K562 (cell line): Measurements from ENCODE around the gene ZNF581. TPM values are rescaled to one million over a fixed set of nuclear protein-coding genes. Genes with fewer than 3 reads are reported as not detected.

ENCODE experiments used
- FIP1L1 ChIP-seq: fragments of 200-400 bp; formaldehyde crosslinking; IDR thresholded peaks from 2 replicates; pipeline ENCODE4 v1.6.1; 2018; ENCODE audit warnings: mild to moderate bottlenecking, low read depth, low read length; ENCODE audit not compliant: poor library complexity, severe bottlenecking
- HMG20B ChIP-seq: fragments of 250-450 bp; sonication (Bioruptor Pico); IDR thresholded peaks from 2 replicates; pipeline ENCODE4 v1.5.0; 2021; ENCODE audit warnings: mild to moderate bottlenecking
- KDM4B ChIP-seq, 2 experiments: fragments of 450-650 bp in 1 of 2; sonication (generic) in 1 of 2; IDR thresholded peaks; 2 replicates each; pipeline ENCODE4 v1.6.1; 2016 to 2017; ENCODE audit warnings: borderline replicate concordance in 2 of 2, antibody characterized with exemption in 1 of 2, low read depth in 1 of 2, mild to moderate bottlenecking in 1 of 2
- MYC ChIP-seq, 2 experiments: fragments of 250-450 bp in 1 of 2; sonication (Bioruptor Pico) in 1 of 2; IDR thresholded peaks; 2 replicates each; pipeline versions ENCODE4 v1.5.1 to v1.6.1; 2012 to 2021; ENCODE audit warnings: low read depth in 2 of 2, borderline replicate concordance in 1 of 2, improper control_type of control experiment in 1 of 2, low read length in 1 of 2, mild to moderate bottlenecking in 1 of 2, moderate library complexity in 1 of 2
- NR4A1 ChIP-seq, 2 experiments: fragments of 250-450 bp in 1 of 2; fragments of 450-650 bp in 1 of 2; sonication (Bioruptor Pico) in 1 of 2; IDR thresholded peaks; 2 replicates each; pipeline versions ENCODE4 v1.4.0 to v1.6.1; 2016 to 2020; ENCODE audit warnings: mild to moderate bottlenecking in 2 of 2, missing compliant biosample characterization in 1 of 2, missing genetic modification characterization in 1 of 2, moderate library complexity in 1 of 2
- POLR2AphosphoS5 ChIP-seq: IDR thresholded peaks from 2 replicates; pipeline ENCODE4 v1.6.1; 2011; ENCODE audit warnings: mild to moderate bottlenecking, low read depth, low read length, moderate library complexity; ENCODE audit not compliant: control insufficient read depth, insufficient read depth
- TCF7 ChIP-seq: sonication (generic); IDR thresholded peaks from 2 replicates; pipeline ENCODE4 v1.6.1; 2016; ENCODE audit warnings: antibody characterized with exemption, borderline replicate concordance
- ZNF263 ChIP-seq: sonication (generic); formaldehyde crosslinking; IDR thresholded peaks from 2 replicates; pipeline ENCODE4 v1.8.0; 2022; ENCODE audit warnings: mild to moderate bottlenecking, missing genetic modification reagents, borderline replicate concordance
- ZNF507 ChIP-seq: conservative IDR thresholded peaks from 2 replicates; pipeline ENCODE4 v1.6.1; 2017; ENCODE audit warnings: missing genetic modification characterization, missing compliant biosample characterization
- ZNF57 ChIP-seq: fragments of 450-650 bp; formaldehyde crosslinking; IDR thresholded peaks from 2 replicates; pipeline ENCODE4 v1.4.0; 2020; ENCODE audit warnings: mild to moderate bottlenecking, moderate library complexity
- ZNF76 ChIP-seq: fragments of 250-450 bp; sonication (Bioruptor Pico); IDR thresholded peaks from 2 replicates; pipeline ENCODE4 v1.4.0; 2020; ENCODE audit warnings: mild to moderate bottlenecking, moderate library complexity, borderline replicate concordance
- polyA plus RNA-seq, 8 experiments: library from polyadenylated mRNA; depleted of rRNA in 4 of 8; stranded (reverse) in 5 of 8; unstranded in 3 of 8; fragments of >200 nt; fragmentation: Nextera tagmentation in 2 of 8; fragmentation: Illumina TruSeq in 1 of 8; extraction: Ambion mirVana in 2 of 8; extraction: Trizol in 1 of 8; gene quantifications; 2 replicates each; pipeline versions ENCODE4 v1.2.1 to v1.2.3, GENCODE V29; 2011 to 2014; ENCODE audit warnings: inconsistent platforms in 1 of 8, missing spikeins in 1 of 8
- total RNA-seq, 7 experiments: library from RNA; depleted of rRNA in 6 of 7; stranded (reverse); fragments of >200 nt in 6 of 7; fragmentation: Illumina TruSeq in 2 of 7; extraction: Trizol in 2 of 7; gene quantifications; 2 replicates each; pipeline versions ENCODE4 v1.2.1 to v1.2.3, GENCODE V29; 2011 to 2021; ENCODE audit warnings: low replicate concordance in 1 of 7
- TF ChIP-seq, protein P1 (sequence below): sonication (generic); formaldehyde crosslinking; IDR thresholded peaks from 2 replicates; pipeline ENCODE4 v1.8.0; 2023; ENCODE audit warnings: missing genetic modification reagents, mild to moderate bottlenecking, borderline replicate concordance
- TF ChIP-seq, protein P2 (sequence below): fragments of 450-650 bp; IDR thresholded peaks from 2 replicates; pipeline ENCODE4 v1.7.1; 2018; ENCODE audit warnings: mild to moderate bottlenecking, low read depth; ENCODE audit not compliant: partially characterized antibody
- TF ChIP-seq, protein P3 (sequence below): fragments of 450-650 bp; formaldehyde crosslinking; conservative IDR thresholded peaks from 2 replicates; pipeline ENCODE4 v1.4.0; 2022; ENCODE audit warnings: mild to moderate bottlenecking, missing genetic modification characterization

ZNF581 gene
- total and polyA plus RNA-seq, 9 of the 15 experiments (the other 6 are each of a cell fraction or from before 2014, with no cell fraction given), result 2.4 to 39.4 (median 15.4) TPM

DNA sequence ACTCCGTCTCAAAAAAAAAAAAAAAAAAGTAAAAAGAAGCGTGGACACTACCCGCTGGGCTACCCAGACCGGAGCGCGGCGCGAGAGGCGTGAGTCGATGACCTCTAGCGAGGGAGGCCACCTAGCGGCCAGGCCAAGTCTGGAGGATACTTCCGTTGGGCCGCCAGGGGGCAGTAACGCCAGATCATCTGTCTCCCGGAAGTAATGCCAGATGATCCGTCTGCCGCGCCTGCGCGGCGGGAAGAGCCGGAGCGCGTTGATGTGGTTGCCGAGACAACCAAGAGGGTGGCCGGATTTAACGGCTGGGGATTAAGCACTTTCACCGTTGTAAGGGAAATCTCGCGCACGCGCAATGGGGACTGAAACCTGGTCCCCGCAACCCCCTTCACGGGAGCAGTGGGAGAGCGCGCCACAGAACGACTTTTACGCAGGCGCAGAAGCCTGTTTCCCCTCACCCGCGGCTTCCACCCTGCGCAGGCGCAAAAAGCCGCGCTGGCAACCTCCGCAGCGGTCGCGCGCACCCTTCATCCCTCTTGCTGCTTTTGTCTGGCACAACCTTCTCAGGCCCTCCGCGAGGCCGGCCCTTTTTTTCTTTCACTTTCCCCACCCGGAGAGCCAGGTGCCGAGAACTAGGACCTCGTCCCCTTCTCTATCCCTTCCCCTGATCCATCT, 10.3 kb downstream of the ZNF581 start (continued):
- TF ChIP-seq, protein P1, sequence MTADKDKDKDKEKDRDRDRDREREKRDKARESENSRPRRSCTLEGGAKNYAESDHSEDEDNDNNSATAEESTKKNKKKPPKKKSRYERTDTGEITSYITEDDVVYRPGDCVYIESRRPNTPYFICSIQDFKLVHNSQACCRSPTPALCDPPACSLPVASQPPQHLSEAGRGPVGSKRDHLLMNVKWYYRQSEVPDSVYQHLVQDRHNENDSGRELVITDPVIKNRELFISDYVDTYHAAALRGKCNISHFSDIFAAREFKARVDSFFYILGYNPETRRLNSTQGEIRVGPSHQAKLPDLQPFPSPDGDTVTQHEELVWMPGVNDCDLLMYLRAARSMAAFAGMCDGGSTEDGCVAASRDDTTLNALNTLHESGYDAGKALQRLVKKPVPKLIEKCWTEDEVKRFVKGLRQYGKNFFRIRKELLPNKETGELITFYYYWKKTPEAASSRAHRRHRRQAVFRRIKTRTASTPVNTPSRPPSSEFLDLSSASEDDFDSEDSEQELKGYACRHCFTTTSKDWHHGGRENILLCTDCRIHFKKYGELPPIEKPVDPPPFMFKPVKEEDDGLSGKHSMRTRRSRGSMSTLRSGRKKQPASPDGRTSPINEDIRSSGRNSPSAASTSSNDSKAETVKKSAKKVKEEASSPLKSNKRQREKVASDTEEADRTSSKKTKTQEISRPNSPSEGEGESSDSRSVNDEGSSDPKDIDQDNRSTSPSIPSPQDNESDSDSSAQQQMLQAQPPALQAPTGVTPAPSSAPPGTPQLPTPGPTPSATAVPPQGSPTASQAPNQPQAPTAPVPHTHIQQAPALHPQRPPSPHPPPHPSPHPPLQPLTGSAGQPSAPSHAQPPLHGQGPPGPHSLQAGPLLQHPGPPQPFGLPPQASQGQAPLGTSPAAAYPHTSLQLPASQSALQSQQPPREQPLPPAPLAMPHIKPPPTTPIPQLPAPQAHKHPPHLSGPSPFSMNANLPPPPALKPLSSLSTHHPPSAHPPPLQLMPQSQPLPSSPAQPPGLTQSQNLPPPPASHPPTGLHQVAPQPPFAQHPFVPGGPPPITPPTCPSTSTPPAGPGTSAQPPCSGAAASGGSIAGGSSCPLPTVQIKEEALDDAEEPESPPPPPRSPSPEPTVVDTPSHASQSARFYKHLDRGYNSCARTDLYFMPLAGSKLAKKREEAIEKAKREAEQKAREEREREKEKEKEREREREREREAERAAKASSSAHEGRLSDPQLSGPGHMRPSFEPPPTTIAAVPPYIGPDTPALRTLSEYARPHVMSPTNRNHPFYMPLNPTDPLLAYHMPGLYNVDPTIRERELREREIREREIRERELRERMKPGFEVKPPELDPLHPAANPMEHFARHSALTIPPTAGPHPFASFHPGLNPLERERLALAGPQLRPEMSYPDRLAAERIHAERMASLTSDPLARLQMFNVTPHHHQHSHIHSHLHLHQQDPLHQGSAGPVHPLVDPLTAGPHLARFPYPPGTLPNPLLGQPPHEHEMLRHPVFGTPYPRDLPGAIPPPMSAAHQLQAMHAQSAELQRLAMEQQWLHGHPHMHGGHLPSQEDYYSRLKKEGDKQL (CRISPR knock-in tag), result no peak
- no peak; the same call in 1 of the 2 replicates for TF ChIP-seq TCF7
- no peak for TF ChIP-seq ZNF76 (CRISPR knock-in tag)
- TF ChIP-seq MYC (IDR thresholded peaks at IDR 0.05; ENCODE audit: low read depth, low read length), result peak; percentile 87
- peak; percentile 35; the same call in 1 of the 2 replicates for TF ChIP-seq MYC (CRISPR knock-in tag; IDR thresholded peaks at IDR 0.05; ENCODE audit: borderline replicate concordance, low read depth)
- no peak for TF ChIP-seq ZNF57 (CRISPR knock-in tag)
- TF ChIP-seq ZNF507 (tag), result no peak
- TF ChIP-seq ZNF263, result peak; percentile 69; the same call in 1 of the 2 replicates
- TF ChIP-seq POLR2AphosphoS5, result peak; percentile 38
- peak; percentile 92 for TF ChIP-seq FIP1L1
- TF ChIP-seq, protein P2, sequence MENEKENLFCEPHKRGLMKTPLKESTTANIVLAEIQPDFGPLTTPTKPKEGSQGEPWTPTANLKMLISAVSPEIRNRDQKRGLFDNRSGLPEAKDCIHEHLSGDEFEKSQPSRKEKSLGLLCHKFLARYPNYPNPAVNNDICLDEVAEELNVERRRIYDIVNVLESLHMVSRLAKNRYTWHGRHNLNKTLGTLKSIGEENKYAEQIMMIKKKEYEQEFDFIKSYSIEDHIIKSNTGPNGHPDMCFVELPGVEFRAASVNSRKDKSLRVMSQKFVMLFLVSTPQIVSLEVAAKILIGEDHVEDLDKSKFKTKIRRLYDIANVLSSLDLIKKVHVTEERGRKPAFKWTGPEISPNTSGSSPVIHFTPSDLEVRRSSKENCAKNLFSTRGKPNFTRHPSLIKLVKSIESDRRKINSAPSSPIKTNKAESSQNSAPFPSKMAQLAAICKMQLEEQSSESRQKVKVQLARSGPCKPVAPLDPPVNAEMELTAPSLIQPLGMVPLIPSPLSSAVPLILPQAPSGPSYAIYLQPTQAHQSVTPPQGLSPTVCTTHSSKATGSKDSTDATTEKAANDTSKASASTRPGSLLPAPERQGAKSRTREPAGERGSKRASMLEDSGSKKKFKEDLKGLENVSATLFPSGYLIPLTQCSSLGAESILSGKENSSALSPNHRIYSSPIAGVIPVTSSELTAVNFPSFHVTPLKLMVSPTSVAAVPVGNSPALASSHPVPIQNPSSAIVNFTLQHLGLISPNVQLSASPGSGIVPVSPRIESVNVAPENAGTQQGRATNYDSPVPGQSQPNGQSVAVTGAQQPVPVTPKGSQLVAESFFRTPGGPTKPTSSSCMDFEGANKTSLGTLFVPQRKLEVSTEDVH, result peak; percentile 98
- TF ChIP-seq NR4A1 (CRISPR knock-in tag; IDR thresholded peaks at IDR 0.05), result no peak
- TF ChIP-seq NR4A1 (tag; IDR thresholded peaks at IDR 0.05), result no peak
- TF ChIP-seq, protein P3, sequence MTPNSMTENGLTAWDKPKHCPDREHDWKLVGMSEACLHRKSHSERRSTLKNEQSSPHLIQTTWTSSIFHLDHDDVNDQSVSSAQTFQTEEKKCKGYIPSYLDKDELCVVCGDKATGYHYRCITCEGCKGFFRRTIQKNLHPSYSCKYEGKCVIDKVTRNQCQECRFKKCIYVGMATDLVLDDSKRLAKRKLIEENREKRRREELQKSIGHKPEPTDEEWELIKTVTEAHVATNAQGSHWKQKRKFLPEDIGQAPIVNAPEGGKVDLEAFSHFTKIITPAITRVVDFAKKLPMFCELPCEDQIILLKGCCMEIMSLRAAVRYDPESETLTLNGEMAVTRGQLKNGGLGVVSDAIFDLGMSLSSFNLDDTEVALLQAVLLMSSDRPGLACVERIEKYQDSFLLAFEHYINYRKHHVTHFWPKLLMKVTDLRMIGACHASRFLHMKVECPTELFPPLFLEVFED (CRISPR knock-in tag), result peak; percentile 67; the same call in 1 of the 2 replicates
- TF ChIP-seq KDM4B (IDR thresholded peaks at IDR 0.05; ENCODE audit: borderline replicate concordance in 2 of 2, low read depth in 1 of 2), result 0 out of 4 replicates have a peak, but pooled peaks of 1 of the 2 experiments have one; percentile 52
- no peak for TF ChIP-seq HMG20B (CRISPR knock-in tag)
